Fibroblast of villous mesenchyme (primary cell): ENCODE results near the gene ZNF546. TPM values are rescaled to one million over a fixed set of nuclear protein-coding genes. Genes with fewer than 3 reads are reported as not detected.

Experiments used
- DNase-seq: peaks from one replicate; pipeline ENCODE4 v3.0.0-alpha.2; 2010; ENCODE audit warnings: low read depth
- H3K4me3 ChIP-seq: 2 replicates; pipeline ENCODE4 v1.5.1; 2011; ENCODE audit warnings: low read depth, mild to moderate bottlenecking, low read length
- CTCF ChIP-seq: IDR thresholded peaks from 2 replicates; pipeline ENCODE4 v1.5.1; 2012; ENCODE audit warnings: low read depth, mild to moderate bottlenecking, low read length; ENCODE audit not compliant: insufficient read depth
- total RNA-seq: library from RNA; depleted of rRNA; stranded (reverse); fragments of >200 nt; gene quantifications from 2 replicates; pipeline ENCODE4 v1.2.3, GENCODE V29; 2012

The ZNF546 gene
- total RNA-seq, 1 donor: 8.2 TPM

DNA sequence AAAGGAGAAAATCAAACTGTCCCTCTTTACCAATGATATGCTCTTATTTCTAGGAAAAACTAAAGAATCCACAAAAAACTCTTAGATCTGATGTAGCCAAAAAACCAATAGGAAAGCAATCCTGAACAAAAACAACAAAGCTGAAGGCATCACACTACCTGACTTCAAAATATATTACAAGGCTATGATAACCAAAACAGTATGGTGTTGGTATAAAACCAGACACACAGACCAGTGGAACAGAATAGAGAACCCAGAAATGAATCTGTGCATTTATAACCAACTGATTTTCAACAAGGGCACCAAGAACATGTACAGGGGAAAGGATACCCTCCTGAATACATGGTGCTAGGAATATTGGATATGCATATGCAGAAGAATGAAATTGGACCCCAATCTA lies 9.7 kb upstream of the ZNF546 start:
- H3K4me3 ChIP-seq: no peak overlapping the region
- DNase-seq: no peak
- TF ChIP-seq CTCF: no peak

- no peak for DNase-seq
- no peak overlapping the region for H3K4me3 ChIP-seq
- no peak for TF ChIP-seq CTCF
These were observed 9.3 kb upstream of the ZNF546 start for GRCh38 chr19:39987596-39987995.

- DNase-seq: no peak
- TF ChIP-seq CTCF: no peak
- no peak overlapping the region for H3K4me3 ChIP-seq
These were observed 3.3 kb upstream of the ZNF546 start for GRCh38 chr19:39993605-39994004.

DNA sequence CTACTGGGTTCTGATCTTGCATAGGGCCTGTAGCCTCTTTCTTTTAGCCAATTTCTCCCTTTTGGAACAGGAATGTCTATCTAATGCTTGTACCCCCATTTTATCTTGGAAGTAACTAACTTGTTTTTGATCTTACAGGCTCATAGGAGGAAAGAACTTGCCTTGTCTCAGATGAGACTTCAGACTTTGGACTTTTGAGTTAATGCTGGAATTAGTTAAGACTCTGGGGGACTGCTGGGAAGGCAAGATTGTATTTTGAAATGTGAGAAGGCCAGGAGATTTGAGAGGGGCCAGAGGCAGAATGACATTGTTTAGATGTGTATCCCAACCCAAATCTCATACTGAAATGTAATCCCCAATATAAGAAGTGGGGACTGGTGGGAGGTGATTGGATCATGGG lies 2.5 kb upstream of the ZNF546 start:
- DNase-seq: no peak
- H3K4me3 ChIP-seq: no peak overlapping the region
- TF ChIP-seq CTCF: no peak

GRCh38 chr19:39995794-39996193 lies 1.1 kb upstream of the ZNF546 start:
- no peak for DNase-seq
- TF ChIP-seq CTCF: no peak
- peak overlapping the region; percentile 80 for H3K4me3 ChIP-seq

DNA sequence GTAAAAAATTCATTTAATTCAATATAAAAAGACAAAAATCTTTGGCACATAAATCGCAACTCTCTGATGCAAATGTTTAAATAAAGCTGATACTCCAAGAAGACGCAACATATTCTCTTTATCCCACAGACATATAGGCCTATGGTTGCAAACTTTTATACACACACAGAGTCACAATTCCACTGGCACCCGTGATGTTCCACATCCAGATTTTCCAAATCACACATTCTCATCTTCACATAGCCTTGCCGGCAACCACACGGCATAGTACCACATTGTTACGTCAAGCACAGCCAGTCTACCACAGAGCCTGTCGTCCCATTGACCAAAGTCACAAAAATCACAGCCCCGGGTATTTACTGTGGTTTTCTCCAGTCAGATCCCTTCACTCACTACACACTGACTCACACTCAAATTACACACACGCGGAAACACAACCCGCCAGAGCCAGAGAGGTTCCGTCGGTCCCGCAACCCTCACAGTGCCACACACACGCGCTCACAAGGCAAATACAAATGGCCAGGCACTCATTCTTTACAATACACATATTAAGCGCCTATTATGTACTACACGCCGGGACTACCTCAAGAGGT lies 546 bp upstream of the ZNF546 start:
- peak; percentile 57 for DNase-seq
- peak overlapping the region; percentile 80 for H3K4me3 ChIP-seq
- no peak for TF ChIP-seq CTCF

DNA sequence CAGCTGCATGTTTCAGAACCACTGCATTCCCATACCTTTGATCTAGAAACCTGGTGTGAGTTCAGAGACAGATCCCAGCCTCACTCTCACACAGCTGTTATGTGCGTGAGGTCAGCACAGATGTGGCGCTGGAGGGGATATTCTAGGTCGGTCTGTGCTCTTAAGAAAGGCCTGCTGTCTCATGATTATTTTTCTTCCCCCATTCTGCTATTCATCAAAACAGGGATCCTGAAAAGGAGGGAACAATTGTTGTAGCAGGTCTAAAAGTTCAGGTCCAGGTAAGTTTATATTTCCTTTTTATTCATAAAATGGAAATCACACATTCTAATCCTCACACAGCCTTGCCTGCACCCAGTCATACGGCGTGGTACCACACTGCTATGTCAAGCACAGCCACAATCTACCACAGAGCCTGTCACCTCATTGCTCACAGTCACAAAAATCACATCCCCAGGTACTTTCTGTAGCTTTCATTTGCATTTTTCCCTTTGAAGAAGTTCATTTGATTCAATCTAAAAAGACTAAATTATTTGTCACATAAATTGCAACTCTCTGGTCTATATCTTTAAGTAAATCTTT lies 867 bp downstream of the ZNF546 start:
- peak overlapping the region; percentile 80 for H3K4me3 ChIP-seq
- TF ChIP-seq CTCF: no peak
- peak; percentile 36 for DNase-seq
